Measurements from ENCODE around the gene MICAL3.

- TF ChIP-seq, protein P1, sequence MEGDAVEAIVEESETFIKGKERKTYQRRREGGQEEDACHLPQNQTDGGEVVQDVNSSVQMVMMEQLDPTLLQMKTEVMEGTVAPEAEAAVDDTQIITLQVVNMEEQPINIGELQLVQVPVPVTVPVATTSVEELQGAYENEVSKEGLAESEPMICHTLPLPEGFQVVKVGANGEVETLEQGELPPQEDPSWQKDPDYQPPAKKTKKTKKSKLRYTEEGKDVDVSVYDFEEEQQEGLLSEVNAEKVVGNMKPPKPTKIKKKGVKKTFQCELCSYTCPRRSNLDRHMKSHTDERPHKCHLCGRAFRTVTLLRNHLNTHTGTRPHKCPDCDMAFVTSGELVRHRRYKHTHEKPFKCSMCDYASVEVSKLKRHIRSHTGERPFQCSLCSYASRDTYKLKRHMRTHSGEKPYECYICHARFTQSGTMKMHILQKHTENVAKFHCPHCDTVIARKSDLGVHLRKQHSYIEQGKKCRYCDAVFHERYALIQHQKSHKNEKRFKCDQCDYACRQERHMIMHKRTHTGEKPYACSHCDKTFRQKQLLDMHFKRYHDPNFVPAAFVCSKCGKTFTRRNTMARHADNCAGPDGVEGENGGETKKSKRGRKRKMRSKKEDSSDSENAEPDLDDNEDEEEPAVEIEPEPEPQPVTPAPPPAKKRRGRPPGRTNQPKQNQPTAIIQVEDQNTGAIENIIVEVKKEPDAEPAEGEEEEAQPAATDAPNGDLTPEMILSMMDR (IDR thresholded peaks at IDR 0.05): no peak
- no peak for TF ChIP-seq EZH2 (IDR thresholded peaks at IDR 0.05)
Measured at GRCh38 chr22:17806437-17806836, 217.9 kb downstream of the MICAL3 start.

Measured in neural progenitor cell (in vitro differentiated cells).